ENCODE results near the gene FAM3B.

GRCh38 chr21:41402796-41403195 is 86.2 kb downstream of the FAM3B start:
- no peak for TF ChIP-seq CTCF (IDR thresholded peaks at IDR 0.05)
- TF ChIP-seq POLR2A (IDR thresholded peaks at IDR 0.05): no peak

Measured in lower leg skin (tissue), 3 donors.